Skin epidermis (tissue), 12 donors: Measurements from ENCODE around the gene AKAP14.
"Not testable (repeated sequence)": the region's sequence is repeated elsewhere in the genome, so short reads cannot be mapped to it uniquely, and the experiment has no call there.

ENCODE experiments used
- H3K27ac ChIP-seq, 21 experiments: fragments of 200-600 bp; sonication (generic) in 11 of 21; one replicate each; pipeline ENCODE4 v1.5.0; 2020; ENCODE audit warnings: mild to moderate bottlenecking in 3 of 21, inconsistent platforms in 2 of 21, moderate library complexity in 2 of 21
- H3K4me3 ChIP-seq, 7 experiments: fragments of 200-600 bp; sonication (generic) in 2 of 7; one replicate each; pipeline ENCODE4 v1.5.0; 2020; ENCODE audit warnings: inconsistent platforms in 2 of 7, mild to moderate bottlenecking in 2 of 7, moderate library complexity in 1 of 7

AKAP14 gene

GRCh38 chrX:119895843-119896326 lies at the start of gene AKAP14:
Gene AKAP14, plus strand, starts transcription at chrX:119895893. Its CDS starts 7,331 bp downstream, at chrX:119903224.
- Histone ChIP-seq H3K27ac (no peak within 1 kb of the TSS), H3K4me3 (no peak within 1 kb of the TSS)

- peak within 1 kb of the TSS; percentile 54 to 70 (median 61) for H3K4me3 ChIP-seq
- H3K27ac ChIP-seq = peak within 1 kb of the TSS; percentile 54 to 92 (median 85)
Measured at GRCh38 chrX:119852382-119853353, 43.0 kb upstream of the AKAP14 start, which contains the start of gene UPF3B. Gene UPF3B, minus strand, starts transcription at chrX:119852963. Its CDS starts 35 bp downstream, at chrX:119852928.

GRCh38 chrX:119853444-119853843 lies 42.2 kb upstream of the AKAP14 start:
- peak overlapping the region in 17 of 21 experiments; percentile 32 to 92 (median 75) for H3K27ac ChIP-seq
- H3K4me3 ChIP-seq = peak overlapping the region; percentile 54 to 70 (median 61)

- H3K4me3 ChIP-seq = peak overlapping the region; percentile 43 to 66 (median 53)
- peak overlapping the region in 20 of 21 experiments; percentile 69 to 94 (median 88) for H3K27ac ChIP-seq
Measured at GRCh38 chrX:119870626-119871131, 25.0 kb upstream of the AKAP14 start.

- Histone ChIP-seq H3K27ac (peak overlapping the region in 20 of 21 experiments; percentile 69 to 94 (median 88)), H3K4me3 (peak overlapping the region; percentile 43 to 66 (median 53))
Measured at GRCh38 chrX:119871245-119871598, 24.5 kb upstream of the AKAP14 start.

- Histone ChIP-seq H3K4me3 (peak within 1 kb of the TSS; percentile 43 to 66 (median 53)), H3K27ac (peak within 1 kb of the TSS; percentile 26 to 94 (median 88))
Measured at GRCh38 chrX:119871599-119872395, 23.9 kb upstream of the AKAP14 start, which contains the start of the genes NDUFA1 and RNF113A. Gene NDUFA1, plus strand, starts transcription at chrX:119871832. Its CDS starts 80 bp downstream, at chrX:119871912. Gene RNF113A, minus strand, starts transcription at chrX:119871733. Its CDS starts 120 bp downstream, at chrX:119871613.

- Histone ChIP-seq H3K4me3 (no peak overlapping the region), H3K27ac (no peak overlapping the region)
Measured at GRCh38 chrX:119878740-119879139, 17.0 kb upstream of the AKAP14 start.

- H3K4me3 ChIP-seq = no peak overlapping the region
Measured at GRCh38 chrX:119880076-119880475, 15.6 kb upstream of the AKAP14 start.

GRCh38 chrX:119880552-119881437 lies 14.9 kb upstream of the AKAP14 start:
- Histone ChIP-seq H3K27ac (no peak overlapping the region), H3K4me3 (no peak overlapping the region)

More at GRCh38 chrX:119880076-119880475, 15.6 kb upstream of the AKAP14 start:
- H3K27ac ChIP-seq = no peak overlapping the region

GRCh38 chrX:119885554-119886428 lies 9.9 kb upstream of the AKAP14 start:
- no peak overlapping the region for H3K4me3 ChIP-seq
- no peak overlapping the region for H3K27ac ChIP-seq

GRCh38 chrX:119887721-119888425 lies 7.8 kb upstream of the AKAP14 start:
- H3K4me3 ChIP-seq = peak overlapping the region in 5 of 7 experiments; percentile 13 to 36 (median 18)
- no peak overlapping the region for H3K27ac ChIP-seq

- not testable (repeated sequence) for H3K27ac ChIP-seq, H3K4me3 ChIP-seq
Measured at GRCh38 chrX:119890626-119891025, 5.1 kb upstream of the AKAP14 start.

GRCh38 chrX:119891961-119892692 lies 3.6 kb upstream of the AKAP14 start:
- not testable (repeated sequence) for H3K4me3 ChIP-seq, H3K27ac ChIP-seq

- Histone ChIP-seq H3K27ac (no peak overlapping the region), H3K4me3 (no peak overlapping the region)
Measured at GRCh38 chrX:119899125-119899524, 3.4 kb downstream of the AKAP14 start.

GRCh38 chrX:119900976-119901375 lies 5.3 kb downstream of the AKAP14 start:
- Histone ChIP-seq H3K4me3 (no peak overlapping the region), H3K27ac (no peak overlapping the region)

GRCh38 chrX:119916310-119916709 lies 20.6 kb downstream of the AKAP14 start:
- Histone ChIP-seq H3K27ac (no peak overlapping the region), H3K4me3 (no peak overlapping the region)
